Activated CD4-positive, CD25-positive, alpha-beta regulatory T cell treated with anti-CD3 and anti-CD28 coated beads, Interleukin-2, amount 50 U/mL, for 24 hours (primary cell): ENCODE data around the gene CNN2.

Source experiments
- ATAC-seq, 2 donors: fragments of 150-1000 bp; cut with Tn5 transposase; one replicate each; pipeline ENCODE4 v1.10.0; 2021; ENCODE audit warnings: mild to moderate bottlenecking in 1 of 2, moderate library complexity in 1 of 2

CNN2 gene

GRCh38 chr19:996051-996838 lies 30.2 kb upstream of the CNN2 start:
- peak; percentile 46 to 64 for ATAC-seq

GRCh38 chr19:998064-998463 lies 28.3 kb upstream of the CNN2 start:
- no peak for ATAC-seq

GRCh38 chr19:999379-999719 lies 27.1 kb upstream of the CNN2 start:
- ATAC-seq, result no peak

GRCh38 chr19:1000095-1000494 lies 26.3 kb upstream of the CNN2 start, which contains the start of gene GRIN3B:
Gene GRIN3B (plus strand): TSS chr19:1000419. CDS start chr19:1000438, 19 bp downstream.
- ATAC-seq, result peak; percentile 27 to 31

GRCh38 chr19:1000591-1001537 lies 25.5 kb upstream of the CNN2 start:
- no peak for ATAC-seq

GRCh38 chr19:1001538-1002166 lies 24.8 kb upstream of the CNN2 start:
- ATAC-seq, result peak; percentile 69 to 70

- no peak for ATAC-seq
Measured at GRCh38 chr19:1002600-1002999, 23.8 kb upstream of the CNN2 start.

- no peak for ATAC-seq
Measured at GRCh38 chr19:1003283-1003682, 23.1 kb upstream of the CNN2 start.

GRCh38 chr19:1004204-1004802 lies 22.1 kb upstream of the CNN2 start:
- ATAC-seq, result no peak

GRCh38 chr19:1004803-1005664 lies 21.4 kb upstream of the CNN2 start:
- no peak for ATAC-seq

- no peak for ATAC-seq
Measured at GRCh38 chr19:1006711-1007398, 19.6 kb upstream of the CNN2 start.

GRCh38 chr19:1007399-1008251 lies 18.8 kb upstream of the CNN2 start:
- ATAC-seq, result no peak

GRCh38 chr19:1008268-1009040 lies 18.0 kb upstream of the CNN2 start:
- no peak for ATAC-seq

- ATAC-seq, result no peak
Measured at GRCh38 chr19:1009041-1009980, 17.1 kb upstream of the CNN2 start.

GRCh38 chr19:1009981-1010538 lies 16.3 kb upstream of the CNN2 start:
- no peak for ATAC-seq

GRCh38 chr19:1010586-1011510 lies 15.6 kb upstream of the CNN2 start:
- ATAC-seq, result no peak
